GM23338 (cell line): ENCODE measurements around the gene NOX5. TPM values are rescaled to one million over a fixed set of nuclear protein-coding genes. Genes with fewer than 3 reads are reported as not detected.

Experiments
- ATAC-seq: fragments of 200-7000 bp; cut with Tn5 transposase; 3 replicates; pipeline ENCODE4 v1.9.1; 2020
- DNase-seq: peaks from one replicate; pipeline ENCODE4 v3.0.0-alpha.2; 2015; ENCODE audit warnings: low spot score
- H2AFZ ChIP-seq: fragments of 200-600 bp; sonication (generic); 2 replicates; pipeline ENCODE4 v1.8.0; 2016; ENCODE audit warnings: antibody characterized with exemption, mild to moderate bottlenecking, moderate library complexity
- H3F3A ChIP-seq: fragments of 200-600 bp; sonication (generic); replicated peaks from 2 replicates; pipeline ENCODE4 v1.8.0; 2017; ENCODE audit warnings: antibody characterized with exemption, mixed run types, low read depth
- H3K27ac ChIP-seq: fragments of 200-600 bp; sonication (generic); 2 replicates; pipeline ENCODE4 v1.6.1; 2016; ENCODE audit warnings: low read depth
- H3K27me3 ChIP-seq: fragments of 200-600 bp; sonication (generic); 2 replicates; pipeline ENCODE4 v1.8.0; 2016; ENCODE audit warnings: mild to moderate bottlenecking, mixed run types, moderate library complexity; ENCODE audit not compliant: insufficient read depth
- H3K36me3 ChIP-seq: fragments of 200-600 bp; sonication (generic); 2 replicates; pipeline ENCODE4 v1.8.0; 2016; ENCODE audit warnings: mild to moderate bottlenecking; ENCODE audit not compliant: insufficient read depth
- H3K4me1 ChIP-seq: fragments of 200-600 bp; sonication (generic); 2 replicates; pipeline ENCODE4 v1.8.0; 2016; ENCODE audit warnings: mild to moderate bottlenecking, moderate library complexity; ENCODE audit not compliant: insufficient read depth
- H3K4me2 ChIP-seq: fragments of 200-600 bp; sonication (generic); 2 replicates; pipeline ENCODE4 v1.7.1; 2017; ENCODE audit warnings: mixed run types
- H3K4me3 ChIP-seq: fragments of 200-600 bp; sonication (generic); 2 replicates; pipeline ENCODE4 v1.6.1; 2016; ENCODE audit warnings: mixed run types
- H3K79me2 ChIP-seq: fragments of 200-600 bp; sonication (generic); replicated peaks from 2 replicates; pipeline ENCODE4 v1.8.0; 2017; ENCODE audit warnings: mild to moderate bottlenecking; ENCODE audit not compliant: insufficient read depth
- H3K9me2 ChIP-seq: fragments of 200-600 bp; sonication (generic); 2 replicates; pipeline ENCODE4 v1.8.0; 2017; ENCODE audit not compliant: insufficient read depth
- H4K20me1 ChIP-seq: fragments of 200-600 bp; sonication (generic); replicated peaks from 2 replicates; pipeline ENCODE4 v1.8.0; 2017; ENCODE audit warnings: mild to moderate bottlenecking; ENCODE audit not compliant: insufficient read depth
- H3K27ac Mint-ChIP-seq: 2 replicates; pipeline ENCODE4 v1.8.0; 2020; ENCODE audit warnings: inconsistent platforms, mild to moderate bottlenecking, moderate library complexity, mixed read lengths
- H3K27me3 Mint-ChIP-seq: 3 replicates; pipeline ENCODE4 v1.8.0; 2022; ENCODE audit warnings: low read depth, mild to moderate bottlenecking, moderate library complexity, mixed read lengths, inconsistent platforms; ENCODE audit not compliant: insufficient read depth, poor library complexity
- H3K36me3 Mint-ChIP-seq: 3 replicates; pipeline ENCODE4 v1.8.0; 2021; ENCODE audit warnings: low read depth, mild to moderate bottlenecking, inconsistent platforms, moderate library complexity, mixed read lengths
- H3K4me1 Mint-ChIP-seq: 3 replicates; pipeline ENCODE4 v1.8.0; 2020; ENCODE audit warnings: mild to moderate bottlenecking, inconsistent platforms, mixed read lengths
- H3K4me3 Mint-ChIP-seq: 3 replicates; pipeline ENCODE4 v1.8.0; 2021; ENCODE audit warnings: moderate library complexity, mild to moderate bottlenecking, inconsistent platforms, mixed read lengths
- H3K9me3 Mint-ChIP-seq: 3 replicates; pipeline ENCODE4 v1.8.0; 2020; ENCODE audit warnings: moderate library complexity, mild to moderate bottlenecking, inconsistent platforms, mixed read lengths
- CTCF ChIP-seq, 2 experiments: fragments of 200-600 bp in 1 of 2; sonication (generic) in 1 of 2; conservative IDR thresholded peaks; 2 replicates each; pipeline versions ENCODE4 v1.5.1 to v1.6.1; 2016 to 2017; ENCODE audit warnings: antibody characterized with exemption in 2 of 2, low read depth in 2 of 2, mild to moderate bottlenecking in 2 of 2, moderate library complexity in 1 of 2
- EZH2 ChIP-seq: fragments of 200-600 bp; sonication (generic); IDR thresholded peaks from one replicate; pipeline ENCODE4 v1.8.0; 2017; ENCODE audit warnings: antibody characterized with exemption, mild to moderate bottlenecking, low read depth; ENCODE audit not compliant: unreplicated experiment
- EZH2phosphoT487 ChIP-seq: fragments of 200-600 bp; sonication (generic); IDR thresholded peaks from one replicate; pipeline ENCODE4 v1.8.1; 2018; ENCODE audit warnings: antibody characterized with exemption; ENCODE audit not compliant: unreplicated experiment
- JUNB ChIP-seq: IDR thresholded peaks from one replicate; pipeline ENCODE4 v1.6.1; 2016; ENCODE audit warnings: antibody characterized with exemption; ENCODE audit not compliant: unreplicated experiment
- NANOG ChIP-seq: IDR thresholded peaks from 2 replicates; pipeline ENCODE4 v1.6.1; 2016; ENCODE audit warnings: antibody characterized with exemption, borderline replicate concordance
- POLR2AphosphoS5 ChIP-seq: IDR thresholded peaks from 2 replicates; pipeline ENCODE4 v1.6.1; 2016; ENCODE audit warnings: antibody characterized with exemption, low read depth
- STAT1 ChIP-seq: IDR thresholded peaks from one replicate; pipeline ENCODE4 v1.6.1; 2016; ENCODE audit warnings: antibody characterized with exemption; ENCODE audit not compliant: unreplicated experiment
- ZNF331 ChIP-seq: fragments of 250-450 bp; sonication (Bioruptor Pico); IDR thresholded peaks from 2 replicates; pipeline ENCODE4 v1.5.0; 2020; ENCODE audit warnings: low read depth, mild to moderate bottlenecking, moderate library complexity
- polyA plus RNA-seq: library from polyadenylated mRNA; unstranded; fragments of >200 nt; fragmentation: Nextera tagmentation; extraction: Ambion mirVana; gene quantifications from 2 replicates; pipeline ENCODE4 v1.2.1, GENCODE V29; 2016
- total RNA-seq: library from RNA; depleted of rRNA; stranded (reverse); fragments of >200 nt; shearing (Covaris generic); gene quantifications from 2 replicates; pipeline ENCODE4 v1.2.3, GENCODE V29; 2014
- TF ChIP-seq, protein P1 (sequence below): IDR thresholded peaks from 2 replicates; pipeline ENCODE4 v1.6.1; 2016; ENCODE audit warnings: antibody characterized with exemption
- TF ChIP-seq, protein P2 (sequence below): IDR thresholded peaks from one replicate; pipeline ENCODE4 v1.6.1; 2018; ENCODE audit warnings: antibody characterized with exemption; ENCODE audit not compliant: unreplicated experiment
- TF ChIP-seq, protein P3 (sequence below): fragments of 250-450 bp; sonication (Bioruptor Pico); IDR thresholded peaks from 2 replicates; pipeline ENCODE4 v1.5.0; 2020; ENCODE audit warnings: mild to moderate bottlenecking, moderate library complexity

Gene NOX5
- total and polyA plus RNA-seq, 2 experiments from 2014 or later = 0.03 TPM; not detected in 1

DNA sequence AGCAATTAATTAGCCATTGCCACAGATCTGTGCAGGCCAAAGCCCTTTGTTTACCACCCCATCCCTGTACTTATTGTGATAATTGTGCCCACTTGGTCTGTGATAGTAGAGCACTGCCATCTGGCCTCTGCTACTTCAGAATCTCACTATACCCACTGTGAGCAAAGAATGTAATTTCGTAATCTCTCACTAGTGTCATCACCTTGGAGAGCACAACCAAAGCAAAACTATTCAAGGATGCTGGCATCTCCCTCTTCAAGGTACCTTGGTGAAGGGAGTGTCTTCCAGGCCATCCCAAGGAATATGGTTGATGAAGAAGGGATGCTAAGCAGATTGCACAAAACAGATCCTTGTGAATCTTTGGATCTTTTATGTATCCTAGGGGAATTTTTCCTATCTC is 34.7 kb upstream of the NOX5 start (continued):
- TF ChIP-seq, protein P1, sequence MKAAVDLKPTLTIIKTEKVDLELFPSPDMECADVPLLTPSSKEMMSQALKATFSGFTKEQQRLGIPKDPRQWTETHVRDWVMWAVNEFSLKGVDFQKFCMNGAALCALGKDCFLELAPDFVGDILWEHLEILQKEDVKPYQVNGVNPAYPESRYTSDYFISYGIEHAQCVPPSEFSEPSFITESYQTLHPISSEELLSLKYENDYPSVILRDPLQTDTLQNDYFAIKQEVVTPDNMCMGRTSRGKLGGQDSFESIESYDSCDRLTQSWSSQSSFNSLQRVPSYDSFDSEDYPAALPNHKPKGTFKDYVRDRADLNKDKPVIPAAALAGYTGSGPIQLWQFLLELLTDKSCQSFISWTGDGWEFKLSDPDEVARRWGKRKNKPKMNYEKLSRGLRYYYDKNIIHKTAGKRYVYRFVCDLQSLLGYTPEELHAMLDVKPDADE = no peak
- TF ChIP-seq ZNF331 (CRISPR knock-in tag) (no peak), JUNB (no peak), STAT1 (no peak)

DNA sequence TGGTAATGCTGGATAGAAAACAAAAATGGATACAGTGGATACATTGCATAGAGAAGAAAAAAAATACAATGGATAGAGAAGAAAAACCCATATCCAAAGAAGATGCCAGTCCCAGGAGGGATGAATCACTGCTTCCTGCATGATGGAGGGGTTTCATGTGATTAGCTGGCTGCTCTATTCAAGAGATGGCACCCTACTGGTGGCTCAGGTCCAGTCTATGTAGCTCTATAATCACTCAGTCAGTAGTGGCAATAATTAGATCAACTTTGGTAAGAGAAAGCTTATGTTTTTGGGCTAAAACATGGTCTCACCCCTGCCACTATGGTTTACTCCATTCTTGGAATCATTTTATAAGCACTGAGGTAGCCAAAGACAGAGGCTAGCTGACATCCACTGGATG is 33.7 kb upstream of the NOX5 start:
- no peaks in the 10 kb centered on the region for H3K27me3 Mint-ChIP-seq
- H4K20me1 ChIP-seq = no peaks in the 10 kb centered on the region
- H3K27me3 ChIP-seq = no peaks in the 10 kb centered on the region
- H3K9me3 Mint-ChIP-seq = peaks cover 31% of the 10 kb centered on the region
- no peak overlapping the region for H3K27ac Mint-ChIP-seq
- no peak for ATAC-seq
- H3K27ac ChIP-seq = no peak overlapping the region
- no peak overlapping the region for H3K4me3 ChIP-seq
- no peak overlapping the region for H2AFZ ChIP-seq
- H3K4me1 ChIP-seq = no peaks in the 10 kb centered on the region
- TF ChIP-seq NANOG (no peak), POLR2AphosphoS5 (no peak), EZH2 (no peak), CTCF (conservative IDR thresholded peaks at IDR 0.05; ENCODE audit: low read depth in 2 of 2) (no peak), EZH2phosphoT487 (no peak)
- TF ChIP-seq, protein P2, sequence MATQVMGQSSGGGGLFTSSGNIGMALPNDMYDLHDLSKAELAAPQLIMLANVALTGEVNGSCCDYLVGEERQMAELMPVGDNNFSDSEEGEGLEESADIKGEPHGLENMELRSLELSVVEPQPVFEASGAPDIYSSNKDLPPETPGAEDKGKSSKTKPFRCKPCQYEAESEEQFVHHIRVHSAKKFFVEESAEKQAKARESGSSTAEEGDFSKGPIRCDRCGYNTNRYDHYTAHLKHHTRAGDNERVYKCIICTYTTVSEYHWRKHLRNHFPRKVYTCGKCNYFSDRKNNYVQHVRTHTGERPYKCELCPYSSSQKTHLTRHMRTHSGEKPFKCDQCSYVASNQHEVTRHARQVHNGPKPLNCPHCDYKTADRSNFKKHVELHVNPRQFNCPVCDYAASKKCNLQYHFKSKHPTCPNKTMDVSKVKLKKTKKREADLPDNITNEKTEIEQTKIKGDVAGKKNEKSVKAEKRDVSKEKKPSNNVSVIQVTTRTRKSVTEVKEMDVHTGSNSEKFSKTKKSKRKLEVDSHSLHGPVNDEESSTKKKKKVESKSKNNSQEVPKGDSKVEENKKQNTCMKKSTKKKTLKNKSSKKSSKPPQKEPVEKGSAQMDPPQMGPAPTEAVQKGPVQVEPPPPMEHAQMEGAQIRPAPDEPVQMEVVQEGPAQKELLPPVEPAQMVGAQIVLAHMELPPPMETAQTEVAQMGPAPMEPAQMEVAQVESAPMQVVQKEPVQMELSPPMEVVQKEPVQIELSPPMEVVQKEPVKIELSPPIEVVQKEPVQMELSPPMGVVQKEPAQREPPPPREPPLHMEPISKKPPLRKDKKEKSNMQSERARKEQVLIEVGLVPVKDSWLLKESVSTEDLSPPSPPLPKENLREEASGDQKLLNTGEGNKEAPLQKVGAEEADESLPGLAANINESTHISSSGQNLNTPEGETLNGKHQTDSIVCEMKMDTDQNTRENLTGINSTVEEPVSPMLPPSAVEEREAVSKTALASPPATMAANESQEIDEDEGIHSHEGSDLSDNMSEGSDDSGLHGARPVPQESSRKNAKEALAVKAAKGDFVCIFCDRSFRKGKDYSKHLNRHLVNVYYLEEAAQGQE = no peak
- TF ChIP-seq, protein P3, sequence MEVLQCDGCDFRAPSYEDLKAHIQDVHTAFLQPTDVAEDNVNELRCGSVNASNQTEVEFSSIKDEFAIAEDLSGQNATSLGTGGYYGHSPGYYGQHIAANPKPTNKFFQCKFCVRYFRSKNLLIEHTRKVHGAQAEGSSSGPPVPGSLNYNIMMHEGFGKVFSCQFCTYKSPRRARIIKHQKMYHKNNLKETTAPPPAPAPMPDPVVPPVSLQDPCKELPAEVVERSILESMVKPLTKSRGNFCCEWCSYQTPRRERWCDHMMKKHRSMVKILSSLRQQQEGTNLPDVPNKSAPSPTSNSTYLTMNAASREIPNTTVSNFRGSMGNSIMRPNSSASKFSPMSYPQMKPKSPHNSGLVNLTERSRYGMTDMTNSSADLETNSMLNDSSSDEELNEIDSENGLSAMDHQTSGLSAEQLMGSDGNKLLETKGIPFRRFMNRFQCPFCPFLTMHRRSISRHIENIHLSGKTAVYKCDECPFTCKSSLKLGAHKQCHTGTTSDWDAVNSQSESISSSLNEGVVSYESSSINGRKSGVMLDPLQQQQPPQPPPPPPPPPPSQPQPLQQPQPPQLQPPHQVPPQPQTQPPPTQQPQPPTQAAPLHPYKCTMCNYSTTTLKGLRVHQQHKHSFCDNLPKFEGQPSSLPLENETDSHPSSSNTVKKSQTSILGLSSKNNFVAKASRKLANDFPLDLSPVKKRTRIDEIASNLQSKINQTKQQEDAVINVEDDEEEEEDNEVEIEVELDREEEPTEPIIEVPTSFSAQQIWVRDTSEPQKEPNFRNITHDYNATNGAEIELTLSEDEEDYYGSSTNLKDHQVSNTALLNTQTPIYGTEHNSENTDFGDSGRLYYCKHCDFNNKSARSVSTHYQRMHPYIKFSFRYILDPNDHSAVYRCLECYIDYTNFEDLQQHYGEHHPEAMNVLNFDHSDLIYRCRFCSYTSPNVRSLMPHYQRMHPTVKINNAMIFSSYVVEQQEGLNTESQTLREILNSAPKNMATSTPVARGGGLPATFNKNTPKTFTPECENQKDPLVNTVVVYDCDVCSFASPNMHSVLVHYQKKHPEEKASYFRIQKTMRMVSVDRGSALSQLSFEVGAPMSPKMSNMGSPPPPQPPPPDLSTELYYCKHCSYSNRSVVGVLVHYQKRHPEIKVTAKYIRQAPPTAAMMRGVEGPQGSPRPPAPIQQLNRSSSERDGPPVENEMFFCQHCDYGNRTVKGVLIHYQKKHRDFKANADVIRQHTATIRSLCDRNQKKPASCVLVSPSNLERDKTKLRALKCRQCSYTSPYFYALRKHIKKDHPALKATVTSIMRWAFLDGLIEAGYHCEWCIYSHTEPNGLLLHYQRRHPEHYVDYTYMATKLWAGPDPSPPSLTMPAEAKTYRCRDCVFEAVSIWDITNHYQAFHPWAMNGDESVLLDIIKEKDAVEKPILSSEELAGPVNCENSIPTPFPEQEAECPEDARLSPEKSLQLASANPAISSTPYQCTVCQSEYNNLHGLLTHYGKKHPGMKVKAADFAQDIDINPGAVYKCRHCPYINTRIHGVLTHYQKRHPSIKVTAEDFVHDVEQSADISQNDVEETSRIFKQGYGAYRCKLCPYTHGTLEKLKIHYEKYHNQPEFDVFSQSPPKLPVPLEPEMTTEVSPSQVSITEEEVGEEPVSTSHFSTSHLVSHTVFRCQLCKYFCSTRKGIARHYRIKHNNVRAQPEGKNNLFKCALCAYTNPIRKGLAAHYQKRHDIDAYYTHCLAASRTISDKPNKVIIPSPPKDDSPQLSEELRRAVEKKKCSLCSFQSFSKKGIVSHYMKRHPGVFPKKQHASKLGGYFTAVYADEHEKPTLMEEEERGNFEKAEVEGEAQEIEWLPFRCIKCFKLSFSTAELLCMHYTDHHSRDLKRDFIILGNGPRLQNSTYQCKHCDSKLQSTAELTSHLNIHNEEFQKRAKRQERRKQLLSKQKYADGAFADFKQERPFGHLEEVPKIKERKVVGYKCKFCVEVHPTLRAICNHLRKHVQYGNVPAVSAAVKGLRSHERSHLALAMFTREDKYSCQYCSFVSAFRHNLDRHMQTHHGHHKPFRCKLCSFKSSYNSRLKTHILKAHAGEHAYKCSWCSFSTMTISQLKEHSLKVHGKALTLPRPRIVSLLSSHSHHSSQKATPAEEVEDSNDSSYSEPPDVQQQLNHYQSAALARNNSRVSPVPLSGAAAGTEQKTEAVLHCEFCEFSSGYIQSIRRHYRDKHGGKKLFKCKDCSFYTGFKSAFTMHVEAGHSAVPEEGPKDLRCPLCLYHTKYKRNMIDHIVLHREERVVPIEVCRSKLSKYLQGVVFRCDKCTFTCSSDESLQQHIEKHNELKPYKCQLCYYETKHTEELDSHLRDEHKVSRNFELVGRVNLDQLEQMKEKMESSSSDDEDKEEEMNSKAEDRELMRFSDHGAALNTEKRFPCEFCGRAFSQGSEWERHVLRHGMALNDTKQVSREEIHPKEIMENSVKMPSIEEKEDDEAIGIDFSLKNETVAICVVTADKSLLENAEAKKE (CRISPR knock-in tag) = no peak
- TF ChIP-seq, protein P1 = no peak
- H3K9me2 ChIP-seq = no peaks in the 10 kb centered on the region
- no peaks in the 10 kb centered on the region for H3K4me1 Mint-ChIP-seq
- H3F3A ChIP-seq = no peaks in the 10 kb centered on the region
- no peak for DNase-seq
- H3K36me3 ChIP-seq = peaks cover 11% of the 10 kb centered on the region
- H3K36me3 Mint-ChIP-seq = peaks cover 12% of the 10 kb centered on the region; the same call in 2 of the 3 replicates
- H3K4me3 Mint-ChIP-seq = no peak overlapping the region
- no peaks in the 10 kb centered on the region for H3K79me2 ChIP-seq
- no peak overlapping the region for H3K4me2 ChIP-seq
